ENCODE data around the gene HDC.

- TF ChIP-seq, protein P1, sequence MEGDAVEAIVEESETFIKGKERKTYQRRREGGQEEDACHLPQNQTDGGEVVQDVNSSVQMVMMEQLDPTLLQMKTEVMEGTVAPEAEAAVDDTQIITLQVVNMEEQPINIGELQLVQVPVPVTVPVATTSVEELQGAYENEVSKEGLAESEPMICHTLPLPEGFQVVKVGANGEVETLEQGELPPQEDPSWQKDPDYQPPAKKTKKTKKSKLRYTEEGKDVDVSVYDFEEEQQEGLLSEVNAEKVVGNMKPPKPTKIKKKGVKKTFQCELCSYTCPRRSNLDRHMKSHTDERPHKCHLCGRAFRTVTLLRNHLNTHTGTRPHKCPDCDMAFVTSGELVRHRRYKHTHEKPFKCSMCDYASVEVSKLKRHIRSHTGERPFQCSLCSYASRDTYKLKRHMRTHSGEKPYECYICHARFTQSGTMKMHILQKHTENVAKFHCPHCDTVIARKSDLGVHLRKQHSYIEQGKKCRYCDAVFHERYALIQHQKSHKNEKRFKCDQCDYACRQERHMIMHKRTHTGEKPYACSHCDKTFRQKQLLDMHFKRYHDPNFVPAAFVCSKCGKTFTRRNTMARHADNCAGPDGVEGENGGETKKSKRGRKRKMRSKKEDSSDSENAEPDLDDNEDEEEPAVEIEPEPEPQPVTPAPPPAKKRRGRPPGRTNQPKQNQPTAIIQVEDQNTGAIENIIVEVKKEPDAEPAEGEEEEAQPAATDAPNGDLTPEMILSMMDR (optimal IDR thresholded peaks at IDR 0.05 in 1 of 3, IDR thresholded peaks at IDR 0.05 in 1 of 3, conservative IDR thresholded peaks at IDR 0.05 in 1 of 3; ENCODE audit: extremely low read depth in 1 of 3, insufficient read depth in 2 of 3, low read length in 3 of 3): no peak
- TF ChIP-seq EZH2 (IDR thresholded peaks at IDR 0.05; ENCODE audit: low read length): no peak
Observed at GRCh38 chr15:50278496-50278895, 13.0 kb upstream of the HDC start.
